Mucosa of descending colon (tissue), 3 donors: ENCODE data around the gene MAML3. TPM values are rescaled to one million over a fixed set of nuclear protein-coding genes. Genes with fewer than 3 reads are reported as not detected.

Experiments
- ATAC-seq: fragments of 200-7000 bp; cut with Tn5 transposase; one replicate; pipeline ENCODE4 v1.9.1; 2020; ENCODE audit warnings: mild to moderate bottlenecking, moderate library complexity
- DNase-seq, 3 donors: peaks; one replicate each; pipeline ENCODE4 v3.0.0-alpha.2; 2020
- H3K36me3 ChIP-seq: fragments of 200-600 bp; one replicate; pipeline ENCODE4 v1.8.0; 2021; ENCODE audit warnings: low read depth, mild to moderate bottlenecking
- H3K4me1 ChIP-seq: fragments of 200-600 bp; one replicate; pipeline ENCODE4 v1.8.0; 2021; ENCODE audit warnings: low read depth, mild to moderate bottlenecking
- H3K4me3 ChIP-seq: fragments of 200-600 bp; one replicate; pipeline ENCODE4 v1.8.0; 2021; ENCODE audit warnings: mild to moderate bottlenecking
- H3K9me3 ChIP-seq: fragments of 200-600 bp; one replicate; pipeline ENCODE4 v1.8.0; 2021; ENCODE audit warnings: mild to moderate bottlenecking
- CTCF ChIP-seq: fragments of 200-600 bp; IDR thresholded peaks from one replicate; pipeline ENCODE4 v1.8.0; 2022; ENCODE audit warnings: antibody characterized with exemption, mild to moderate bottlenecking
- intact Hi-C, 2 donors: fragments of 100-400 bp; cut with DNase I in 1 of 2; cut with micrococcal nuclease in 1 of 2; formaldehyde crosslinking; loops; one replicate each; pipeline versions ENCODE4 v1.11.0 to v1.11.1; 2022; cut with DNase I, micrococcal nuclease
- total RNA-seq, 3 donors: library from RNA; stranded (reverse); fragmentation: NEBNext Ultra II Directional in 2 of 3; extraction: Animal tissue kit (Norgen Biotek cat#: 25700) in 2 of 3; gene quantifications; one replicate each; pipeline versions ENCODE4 v1.2.1 to v1.2.4, GENCODE V29; 2021 to 2023
- donor health status: DM: no; HTN: no; CAD: no; lungs with moderate emphysema.
- donor health status: DM: no; HTN: no; CAD: no.
- donor health status: DM: no; HTN: yes; CAD: no.

Gene MAML3
- total RNA-seq, 3 donors from 2014 or later: 10.4 to 23.5 (median 14.8) TPM

GRCh38 chr4:139857977-139858376, 296.0 kb downstream of the MAML3 start:
- intact Hi-C loops: no loop called here
- no peak for ATAC-seq
- Histone ChIP-seq H3K4me1 (no peaks in the 10 kb centered on the region), H3K9me3 (no peaks in the 10 kb centered on the region), H3K4me3 (no peak overlapping the region), H3K36me3 (no peaks in the 10 kb centered on the region)
- DNase-seq: no peak
- no peak for TF ChIP-seq CTCF

GRCh38 chr4:139857021-139857420, 297.0 kb downstream of the MAML3 start:
- no peak overlapping the region for H3K4me3 ChIP-seq
- no peaks in the 10 kb centered on the region for H3K9me3 ChIP-seq
- ATAC-seq (peak; percentile 42), DNase-seq (no peak)
- H3K36me3 ChIP-seq: no peaks in the 10 kb centered on the region
- TF ChIP-seq CTCF: no peak
- no peaks in the 10 kb centered on the region for H3K4me1 ChIP-seq
- intact Hi-C loops: no loop called here

- no peak for TF ChIP-seq CTCF
- H3K36me3 ChIP-seq: no peaks in the 10 kb centered on the region
- intact Hi-C loops: no loop called here
- no peak overlapping the region for H3K4me3 ChIP-seq
- H3K4me1 ChIP-seq: no peaks in the 10 kb centered on the region
- DNase-seq (no peak), ATAC-seq (no peak)
- H3K9me3 ChIP-seq: no peaks in the 10 kb centered on the region
Measured at GRCh38 chr4:139854668-139855403, 299.1 kb downstream of the MAML3 start.

GRCh38 chr4:139853309-139853708, 300.7 kb downstream of the MAML3 start:
- H3K36me3 ChIP-seq: no peaks in the 10 kb centered on the region
- intact Hi-C loops: no loop called here
- TF ChIP-seq CTCF: no peak
- H3K9me3 ChIP-seq: no peaks in the 10 kb centered on the region
- no peaks in the 10 kb centered on the region for H3K4me1 ChIP-seq
- ATAC-seq: no peak
- no peak overlapping the region for H3K4me3 ChIP-seq
- DNase-seq: no peak

- Histone ChIP-seq H3K4me1 (no peaks in the 10 kb centered on the region), H3K36me3 (no peaks in the 10 kb centered on the region), H3K9me3 (no peaks in the 10 kb centered on the region), H3K4me3 (no peak overlapping the region)
- no peak for ATAC-seq
- TF ChIP-seq CTCF: no peak
- intact Hi-C loops: no loop called here
- no peak for DNase-seq
Measured at GRCh38 chr4:139852612-139853269, 301.2 kb downstream of the MAML3 start.
